GM19328 (cell line): ENCODE results near the gene RNASE12.
"Not testable (repeated sequence)": the region's sequence is repeated elsewhere in the genome, so short reads cannot be mapped to it uniquely, and the experiment has no call there.

Experiments
- ATAC-seq: cut with Tn5 transposase; IDR thresholded peaks from one replicate; pipeline ENCODE4 v1.9.1; 2021; ENCODE audit warnings: mild to moderate bottlenecking, moderate library complexity; ENCODE audit not compliant: unreplicated experiment

The RNASE12 gene, protein sequence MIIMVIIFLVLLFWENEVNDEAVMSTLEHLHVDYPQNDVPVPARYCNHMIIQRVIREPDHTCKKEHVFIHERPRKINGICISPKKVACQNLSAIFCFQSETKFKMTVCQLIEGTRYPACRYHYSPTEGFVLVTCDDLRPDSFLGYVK

GRCh38 chr14:20591235-20591634 is at the start of gene RNASE12:
TSS of gene RNASE12 (minus strand) at chr14:20591376. CDS start at chr14:20590723, 653 bp downstream.
- no peak for ATAC-seq

DNA sequence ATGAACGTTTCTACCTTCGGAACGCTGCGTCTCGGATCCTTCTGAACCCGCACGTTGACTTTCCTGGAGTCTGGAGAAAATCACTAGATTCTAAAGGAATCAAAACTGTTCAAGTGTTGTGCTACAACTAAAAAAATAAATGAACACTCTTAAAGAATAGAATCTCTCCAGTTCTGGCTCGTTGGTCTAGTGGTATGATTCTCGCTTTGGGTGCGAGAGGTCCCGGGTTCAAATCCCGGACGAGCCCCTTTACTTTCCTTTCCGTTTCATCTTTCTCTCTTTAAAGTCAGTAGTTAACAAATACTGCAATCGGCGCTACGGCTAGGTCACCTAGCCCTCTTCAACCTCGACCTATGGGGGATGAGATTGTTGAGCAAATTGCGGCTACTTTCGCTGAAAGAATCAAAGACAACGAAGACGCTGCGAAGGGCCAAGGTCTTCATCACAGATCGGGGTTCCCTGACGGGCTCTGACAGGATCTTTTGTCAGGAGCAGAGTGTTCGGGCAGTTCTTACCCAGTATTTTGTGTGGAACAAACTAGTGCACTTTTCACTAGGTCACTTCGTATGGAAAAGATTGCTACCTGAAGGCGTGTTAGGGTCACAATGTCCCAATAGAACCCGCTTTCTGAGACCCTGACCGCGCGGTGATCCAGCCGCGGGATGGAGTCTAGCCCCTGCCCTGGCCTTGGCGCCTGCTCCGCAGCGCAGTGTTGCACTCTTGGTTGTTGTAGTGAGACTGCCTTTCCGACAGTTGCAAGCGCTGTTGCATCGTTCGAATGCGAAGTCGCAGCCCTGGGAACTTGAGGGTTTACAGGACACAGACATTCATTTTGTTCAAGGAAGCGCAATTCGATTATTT is 41.9 kb upstream of the RNASE12 start:
- ATAC-seq = no peak

DNA sequence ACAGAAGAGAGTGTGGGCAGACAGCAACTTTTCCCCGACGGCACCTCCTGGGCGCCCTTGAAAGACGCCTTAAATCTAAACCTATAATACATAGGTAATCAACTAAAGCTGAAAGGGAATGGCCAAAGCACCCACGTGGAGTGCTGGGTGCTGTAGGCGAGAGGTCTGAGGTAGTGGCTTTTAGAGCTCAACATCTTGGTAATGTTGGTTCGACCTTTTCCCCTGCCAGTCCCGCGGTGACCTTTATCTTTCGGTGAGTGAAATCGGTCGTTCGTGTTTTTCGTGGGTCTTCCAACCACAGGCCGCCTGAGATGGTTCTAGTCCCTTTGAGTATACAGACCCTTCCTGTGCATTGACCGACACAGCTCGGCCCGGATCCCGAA is 41.3 kb upstream of the RNASE12 start:
- no peak for ATAC-seq

GRCh38 chr14:20631880-20632389 is 40.8 kb upstream of the RNASE12 start:
- ATAC-seq = no peak

GRCh38 chr14:20631023-20631879 is 40.1 kb upstream of the RNASE12 start:
- ATAC-seq = no peak

- ATAC-seq = no peak
Observed at GRCh38 chr14:20630340-20631022, 39.3 kb upstream of the RNASE12 start.

DNA sequence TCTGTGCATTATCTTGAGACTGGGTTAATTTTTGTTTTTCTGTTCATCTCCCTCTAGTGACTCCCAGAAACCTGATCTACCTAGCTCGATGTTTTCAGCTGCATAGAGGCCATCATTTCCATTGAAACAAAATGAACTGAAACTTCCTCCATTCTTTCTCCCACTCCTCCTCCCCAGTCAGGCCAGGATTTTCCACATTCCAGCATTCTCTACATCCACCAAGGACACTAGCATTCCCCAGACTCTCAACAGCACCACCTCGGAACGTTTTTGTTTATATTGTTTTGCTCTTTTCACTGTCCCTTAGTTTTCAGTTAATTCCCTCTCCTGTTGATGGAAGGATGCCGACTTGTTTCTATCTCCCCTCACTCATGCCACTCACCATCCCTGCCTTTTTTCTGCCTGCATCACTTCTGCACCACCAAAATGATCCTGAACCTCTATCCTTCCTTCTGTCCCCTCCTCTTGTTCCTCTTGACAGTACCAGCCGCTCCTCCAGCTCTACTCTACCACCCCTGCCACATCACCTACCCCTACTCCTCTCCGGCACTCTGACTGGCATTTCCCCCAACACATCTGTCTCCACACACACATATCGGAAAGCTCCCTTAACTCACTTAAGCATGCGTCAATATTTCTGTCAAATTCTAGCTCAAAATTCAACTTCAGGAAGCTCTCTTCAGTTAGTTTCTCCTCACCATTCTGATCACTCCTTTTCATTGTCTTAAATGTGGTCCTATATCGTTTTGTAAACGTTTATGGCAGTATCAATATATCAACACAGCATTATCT is 37.1 kb upstream of the RNASE12 start:
- ATAC-seq = no peak

GRCh38 chr14:20627346-20628027 is 36.3 kb upstream of the RNASE12 start:
- no peak for ATAC-seq

- ATAC-seq = no peak
Observed at GRCh38 chr14:20626274-20626673, 35.1 kb upstream of the RNASE12 start.

DNA sequence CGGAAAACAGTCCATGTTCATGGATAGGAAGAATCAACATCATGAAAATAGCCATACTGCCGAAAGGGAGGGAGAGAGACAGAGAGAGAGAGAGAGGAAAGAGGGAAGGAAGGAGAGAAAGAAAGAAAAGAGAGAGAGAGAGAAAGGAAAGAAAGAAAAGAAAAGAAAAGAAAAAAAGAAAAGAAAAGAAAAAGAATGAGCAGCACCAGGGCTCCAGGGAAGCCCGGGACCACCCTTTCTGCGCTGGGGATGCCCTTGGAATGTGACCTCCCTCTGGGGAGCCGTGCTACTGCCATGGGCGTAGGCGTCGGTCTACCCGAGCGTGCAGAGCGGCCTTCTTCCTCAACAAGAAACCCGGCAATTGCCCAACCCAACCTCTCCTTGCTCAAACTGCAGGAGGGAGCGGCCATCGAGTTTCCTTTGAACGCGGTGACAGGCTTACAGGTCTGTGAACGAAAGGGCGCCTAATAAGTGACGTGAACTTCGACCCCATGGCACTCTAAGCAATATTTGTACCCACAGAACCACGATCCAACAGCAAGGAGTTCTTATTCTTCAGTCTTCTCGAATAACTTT is 33.4 kb upstream of the RNASE12 start:
- peak; percentile 61 for ATAC-seq

- no peak for ATAC-seq
Observed at GRCh38 chr14:20623798-20624197, 32.6 kb upstream of the RNASE12 start.

DNA sequence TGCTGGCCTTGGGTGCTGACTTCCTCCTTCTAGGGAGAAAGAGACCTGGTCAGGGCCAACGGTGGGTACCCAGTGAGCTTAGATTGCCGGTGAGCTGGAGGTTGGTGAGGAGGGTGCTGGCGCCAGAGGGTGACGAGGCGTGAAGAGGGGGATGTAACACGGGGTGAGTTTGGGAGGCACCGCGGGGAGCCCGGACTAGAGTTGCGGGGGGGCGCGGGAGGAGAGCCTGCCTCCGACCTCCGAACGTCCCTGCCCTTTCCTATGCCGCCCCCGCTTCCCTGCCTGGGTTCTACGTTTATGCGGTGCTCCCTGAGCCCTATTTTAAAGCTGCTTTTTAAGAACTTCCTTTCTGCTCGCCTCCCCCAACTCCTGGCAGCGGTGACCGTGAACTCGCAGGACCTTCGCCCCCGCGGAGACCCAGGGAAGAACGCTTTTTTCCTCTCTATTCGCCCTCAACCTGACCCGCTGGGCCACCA is 31.7 kb upstream of the RNASE12 start:
- ATAC-seq = no peak

DNA sequence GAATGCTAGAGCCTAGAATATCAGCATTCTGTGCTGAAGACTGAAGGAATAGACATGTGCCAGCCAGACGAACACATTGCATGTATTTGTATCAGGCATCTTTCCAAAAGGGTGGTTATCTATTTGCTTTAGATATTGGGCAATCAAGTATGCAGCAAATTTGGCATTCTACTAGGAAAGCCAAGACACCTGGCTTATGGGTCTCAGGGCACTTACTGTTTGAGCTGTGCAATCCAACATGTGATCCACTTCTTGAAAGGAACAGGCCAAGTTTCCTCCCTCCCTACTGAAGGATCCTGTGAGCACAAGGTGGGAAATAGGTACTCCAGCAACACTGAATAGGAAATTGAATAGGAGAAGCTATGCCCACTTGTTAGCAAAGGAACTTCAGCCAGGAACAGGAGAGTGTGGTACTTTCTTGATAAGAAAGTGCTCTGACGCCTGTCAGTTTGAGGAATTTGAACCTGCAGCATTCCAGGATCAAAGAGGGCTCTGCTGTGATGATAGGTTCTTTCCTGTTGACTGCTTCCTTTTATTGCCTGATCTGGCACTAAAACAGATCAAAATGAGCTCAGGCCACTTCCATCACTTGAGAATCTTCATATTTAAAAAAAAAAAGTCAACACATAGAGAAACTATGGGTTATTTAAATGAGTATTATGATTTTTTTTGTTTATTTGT is 29.8 kb upstream of the RNASE12 start:
- ATAC-seq = no peak

DNA sequence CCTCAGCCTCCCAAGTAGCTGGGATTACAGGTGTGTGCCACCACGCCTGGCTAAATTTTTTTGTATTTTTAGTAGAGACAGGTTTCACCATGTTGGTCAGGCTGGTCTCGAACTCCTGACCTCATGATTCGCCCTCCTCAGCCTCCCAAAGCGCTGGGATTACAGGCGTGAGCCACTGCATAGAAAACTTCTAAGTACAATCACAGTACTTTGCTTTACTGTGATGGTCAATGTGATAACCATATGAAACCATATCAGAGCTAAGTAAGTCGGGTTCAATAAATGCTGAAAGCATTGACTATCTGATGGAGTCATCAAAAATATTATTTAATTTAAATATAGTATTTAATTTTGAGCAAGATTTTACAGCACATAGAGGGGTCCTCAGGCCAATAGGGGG is 28.5 kb upstream of the RNASE12 start:
- ATAC-seq = not testable (repeated sequence)

DNA sequence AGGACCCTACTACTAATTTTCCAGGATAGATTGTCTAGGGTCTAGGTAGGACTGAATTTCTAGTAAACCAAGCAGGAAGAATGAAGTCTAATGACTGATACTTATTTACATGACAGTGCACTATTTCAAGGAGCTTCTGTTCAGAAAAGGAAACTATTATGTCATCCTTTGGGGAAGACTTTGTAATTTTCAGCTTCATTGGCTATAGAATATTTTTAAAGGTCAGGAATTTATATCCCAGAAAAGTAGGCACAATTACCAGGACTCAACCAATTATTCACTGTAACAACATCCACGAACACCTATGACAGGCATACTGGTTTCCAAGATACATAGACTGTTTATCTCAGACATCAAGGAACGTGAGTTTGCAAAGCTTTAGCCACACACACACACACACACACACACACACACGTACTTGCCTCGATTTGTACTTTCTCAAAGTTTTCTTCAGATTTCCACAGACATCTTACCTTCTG is 27.1 kb upstream of the RNASE12 start:
- ATAC-seq = no peak

DNA sequence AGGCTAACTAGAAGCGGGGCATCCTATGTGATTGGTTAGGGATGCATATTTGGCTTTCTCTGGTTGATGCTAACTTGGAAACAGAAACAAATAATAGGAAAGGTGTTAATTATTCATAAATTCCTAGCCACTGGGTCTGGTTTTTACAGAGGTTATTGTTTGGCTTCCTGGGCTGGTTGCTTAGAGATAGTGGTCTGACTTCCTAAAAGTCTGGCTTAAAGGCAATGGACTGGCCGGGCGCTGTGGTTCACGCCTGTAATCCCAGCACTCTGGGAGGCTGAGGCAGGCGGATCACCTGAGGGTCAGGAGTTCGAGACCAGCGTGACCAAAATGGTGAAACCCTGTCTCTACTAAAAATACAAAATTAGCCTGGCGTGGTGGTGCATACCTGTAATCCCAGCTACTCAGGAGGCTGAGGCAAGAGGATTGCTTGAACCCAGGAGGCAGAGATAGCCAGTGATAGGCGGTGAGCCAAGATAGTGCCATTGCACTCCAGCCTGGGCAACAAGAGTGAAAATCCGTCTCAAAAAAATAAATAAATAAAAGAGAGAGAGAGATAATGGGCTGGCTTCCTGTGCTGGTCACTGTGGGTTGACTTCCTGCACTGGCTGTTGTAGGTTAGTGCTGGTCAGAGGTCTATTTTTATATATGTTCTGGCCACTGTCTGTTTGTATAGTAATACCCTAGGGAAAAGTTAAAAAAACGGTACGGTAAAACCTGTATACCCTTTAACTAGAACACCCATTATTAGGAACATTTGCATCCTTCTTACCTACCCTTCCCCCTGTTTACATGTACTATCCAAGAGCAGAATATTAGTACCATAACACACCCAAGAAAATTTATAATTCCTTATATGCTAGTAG is 26.2 kb upstream of the RNASE12 start:
- no peak for ATAC-seq

DNA sequence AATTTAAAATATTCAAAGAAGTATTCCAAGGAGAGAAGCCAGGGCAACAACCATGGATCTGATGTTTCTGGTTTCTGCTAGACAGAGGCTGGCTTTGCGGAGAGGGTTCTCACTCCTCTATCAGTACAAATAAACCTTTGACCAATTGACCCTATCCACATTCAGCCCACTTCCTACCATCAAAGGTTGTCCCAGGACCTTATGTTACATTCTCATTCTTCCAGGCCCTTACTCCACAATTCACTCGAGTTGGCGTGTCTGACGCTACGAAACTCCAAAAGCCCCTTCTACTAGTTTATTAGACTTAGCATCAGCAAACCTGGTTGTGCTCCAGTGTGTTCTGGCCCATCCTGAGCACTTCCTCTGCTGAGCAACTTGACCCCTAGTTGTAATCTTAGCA is 24.8 kb upstream of the RNASE12 start:
- no peak for ATAC-seq
